ENCODE measurements around the gene UBR4. TPM values are rescaled to one million over a fixed set of nuclear protein-coding genes. Genes with fewer than 3 reads are reported as not detected.

UBR4 gene
- total RNA-seq, 2 experiments from 2014 or later: 117 to 147 TPM

DNA sequence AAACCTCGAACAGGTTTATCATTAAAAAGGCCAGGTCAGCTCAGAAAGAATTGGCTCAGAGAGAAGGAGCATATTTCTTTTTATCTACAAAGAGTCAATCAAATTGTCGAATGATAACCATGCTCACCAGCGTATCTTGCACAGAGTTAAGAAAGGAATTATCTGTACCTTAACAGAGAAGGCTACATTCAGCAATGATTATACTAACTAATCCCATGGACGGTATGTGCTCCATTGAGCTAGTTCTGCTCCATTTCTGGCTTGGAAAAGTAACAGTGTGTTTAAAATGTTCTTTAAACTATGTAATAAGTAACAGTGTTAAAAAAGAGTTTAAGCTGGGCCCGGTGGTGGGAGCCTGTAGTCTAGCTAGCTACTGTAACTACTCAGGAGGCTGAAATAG, 4.2 kb downstream of the UBR4 start:
- H3K4me1 Mint-ChIP-seq: peaks cover 66% of the 10 kb centered on the region
- H3K27ac Mint-ChIP-seq: peak overlapping the region; percentile 27
- peaks cover 33% of the 10 kb centered on the region for H3K36me3 Mint-ChIP-seq (ENCODE audit: low read depth)
- H3K9me3 Mint-ChIP-seq (ENCODE audit: low read depth): no peaks in the 10 kb centered on the region
- no peak overlapping the region for H3K4me3 Mint-ChIP-seq
- no peaks in the 10 kb centered on the region for H3K27me3 Mint-ChIP-seq
- intact Hi-C loops (cut with DNase I, micrococcal nuclease): loop anchor here (1.0 to 5.0 kb wide), 3 partner anchors 9 to 1769 kb away; partner anchors contain the start of gene RCC2 (in 1 of the 2)
- ATAC-seq (no peak), DNase-seq (no peak)
- ChIA-PET CTCF (interaction anchor here (0.9 to 3.4 kb wide), 5 partner anchors 10 to 36 kb away, joined by 3 to 8 read pairs (median 3); no protein-coding TSS in a partner anchor), POLR2A (interaction anchor here (1.1 kb wide), 1 partner anchor 14 kb away, joined by 6 read pairs; no protein-coding TSS in a partner anchor)

DNA sequence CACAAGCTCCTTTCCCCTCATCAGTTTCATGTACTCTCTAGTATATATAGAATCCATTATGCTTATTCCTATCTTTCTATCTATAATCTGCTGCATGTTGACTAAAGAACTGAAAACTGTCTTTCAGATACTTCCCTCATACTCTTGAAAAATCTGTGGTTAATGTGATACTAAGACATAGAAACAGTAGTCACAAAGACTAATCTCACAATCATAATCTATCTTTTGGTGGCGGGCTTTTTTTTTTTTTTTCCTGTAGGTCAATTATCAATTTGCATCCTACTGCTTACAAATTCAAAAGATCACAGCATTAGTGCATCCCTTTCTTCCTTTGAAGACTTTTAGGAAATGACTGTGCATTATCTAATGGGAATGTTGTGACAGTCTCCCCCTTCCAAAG, 4.7 kb downstream of the UBR4 start:
- no peak overlapping the region for H3K4me3 Mint-ChIP-seq
- peaks cover 31% of the 10 kb centered on the region for H3K36me3 Mint-ChIP-seq (ENCODE audit: low read depth)
- DNase-seq: no peak
- ChIA-PET POLR2A (interaction anchor here (0.6 to 1.1 kb wide), 2 partner anchors 15 to 505 kb away, joined by 3 to 6 read pairs; no protein-coding TSS in a partner anchor), CTCF (interaction anchor here (0.8 to 3.4 kb wide), 5 partner anchors 10 to 36 kb away, joined by 3 to 8 read pairs (median 3); no protein-coding TSS in a partner anchor)
- ATAC-seq: no peak
- H3K4me1 Mint-ChIP-seq: peaks cover 66% of the 10 kb centered on the region
- H3K27ac Mint-ChIP-seq: peak overlapping the region; percentile 27
- intact Hi-C loops (cut with DNase I, micrococcal nuclease): loop anchor here (1.0 to 5.0 kb wide), 3 partner anchors 8 to 1768 kb away; partner anchors contain the start of gene RCC2 (in 1 of the 2)
- no peaks in the 10 kb centered on the region for H3K27me3 Mint-ChIP-seq
- H3K9me3 Mint-ChIP-seq (ENCODE audit: low read depth): no peaks in the 10 kb centered on the region

DNA sequence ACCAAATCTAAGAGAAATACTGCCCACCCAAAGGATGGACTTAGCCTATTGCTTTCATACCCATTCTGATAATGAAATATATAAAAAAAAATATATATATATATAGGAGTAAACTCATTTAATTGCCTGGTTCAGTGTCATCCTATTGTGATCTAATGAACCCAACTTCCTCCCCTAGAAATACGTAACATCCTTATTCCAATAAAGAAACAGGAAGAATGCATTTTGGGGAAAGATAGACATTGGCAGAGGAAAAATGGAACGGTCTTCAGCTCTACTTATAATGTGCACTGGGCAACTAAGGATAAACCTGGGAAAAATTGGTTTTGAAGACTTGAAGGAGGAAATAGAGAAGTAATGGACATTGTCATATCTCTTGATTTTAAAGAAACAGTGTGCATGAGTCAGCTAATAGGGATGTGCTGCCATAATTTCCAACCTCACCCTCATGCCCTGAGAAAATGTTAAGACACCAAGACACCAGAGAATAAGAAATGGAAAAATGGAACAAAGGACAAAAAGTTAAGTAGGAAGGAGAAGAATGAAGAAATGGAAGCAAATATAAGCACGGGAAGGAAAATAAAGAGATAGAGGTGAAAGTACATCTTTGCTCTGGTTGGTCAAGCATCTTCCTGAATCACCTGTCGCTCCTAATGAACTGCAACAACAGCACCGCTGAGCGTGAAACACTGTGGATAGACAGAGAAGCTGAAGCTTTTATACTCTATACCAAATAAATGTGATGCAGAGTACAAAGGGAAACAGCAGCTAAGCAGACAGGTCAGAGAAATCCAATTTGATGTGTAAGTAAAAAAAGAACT, 5.4 kb downstream of the UBR4 start:
- Mint-ChIP-seq H3K36me3 (ENCODE audit: low read depth) (peaks cover 32% of the 10 kb centered on the region), H3K9me3 (ENCODE audit: low read depth) (no peaks in the 10 kb centered on the region), H3K4me3 (no peak overlapping the region), H3K27me3 (no peaks in the 10 kb centered on the region), H3K27ac (peak overlapping the region; percentile 19), H3K4me1 (peaks cover 66% of the 10 kb centered on the region)
- intact Hi-C loops (cut with DNase I, micrococcal nuclease): loop anchor here (1.0 to 5.0 kb wide), 3 partner anchors 7 to 1767 kb away; partner anchors contain the start of gene RCC2 (in 1 of the 2)
- no peak for ATAC-seq
- CTCF ChIA-PET: interaction anchor here (0.8 to 3.4 kb wide), 6 partner anchors 9 to 37 kb away, joined by 3 to 8 read pairs (median 4); no protein-coding TSS in a partner anchor
- DNase-seq: no peak
- POLR2A ChIA-PET: interaction anchor here (0.6 to 1.1 kb wide), 2 partner anchors 15 to 506 kb away, joined by 3 to 6 read pairs; no protein-coding TSS in a partner anchor

DNA sequence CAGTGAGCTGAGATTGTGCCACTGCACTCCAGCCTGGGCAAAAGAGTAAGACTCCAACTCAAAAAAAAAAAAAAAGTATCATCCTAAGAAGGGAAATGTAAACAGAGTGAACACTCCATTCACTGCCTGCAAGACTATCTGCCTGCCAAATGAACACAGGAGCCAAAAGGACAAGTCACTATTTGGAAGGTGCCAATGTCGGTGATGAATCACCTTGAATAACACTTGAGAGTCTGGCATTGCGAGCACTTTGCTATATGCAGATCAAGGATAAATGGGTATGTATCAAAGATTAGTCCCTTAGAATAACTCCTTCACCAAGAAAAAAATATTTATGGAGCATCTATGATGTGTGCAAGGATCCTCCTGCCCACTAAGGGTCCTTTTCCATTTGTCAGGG, 6.6 kb downstream of the UBR4 start:
- H3K27ac Mint-ChIP-seq: no peak overlapping the region
- ATAC-seq (peak; percentile 47), DNase-seq (no peak)
- peaks cover 62% of the 10 kb centered on the region for H3K4me1 Mint-ChIP-seq
- H3K4me3 Mint-ChIP-seq: no peak overlapping the region
- ChIA-PET CTCF (interaction anchor here (0.7 to 1.3 kb wide), 3 partner anchors 25 to 765 kb away, joined by 3 to 4 read pairs (median 4); no protein-coding TSS in a partner anchor), POLR2A (interaction anchor here (0.7 kb wide), 1 partner anchor 406 kb away, joined by 10 read pairs; no protein-coding TSS in a partner anchor)
- no peaks in the 10 kb centered on the region for H3K9me3 Mint-ChIP-seq (ENCODE audit: low read depth)
- H3K36me3 Mint-ChIP-seq (ENCODE audit: low read depth): peaks cover 32% of the 10 kb centered on the region
- intact Hi-C loops (cut with DNase I, micrococcal nuclease): loop anchor here in 1 of 2 experiments (2.0 kb wide), 1 partner anchor 17 kb away; no protein-coding TSS in a partner anchor
- no peaks in the 10 kb centered on the region for H3K27me3 Mint-ChIP-seq

DNA sequence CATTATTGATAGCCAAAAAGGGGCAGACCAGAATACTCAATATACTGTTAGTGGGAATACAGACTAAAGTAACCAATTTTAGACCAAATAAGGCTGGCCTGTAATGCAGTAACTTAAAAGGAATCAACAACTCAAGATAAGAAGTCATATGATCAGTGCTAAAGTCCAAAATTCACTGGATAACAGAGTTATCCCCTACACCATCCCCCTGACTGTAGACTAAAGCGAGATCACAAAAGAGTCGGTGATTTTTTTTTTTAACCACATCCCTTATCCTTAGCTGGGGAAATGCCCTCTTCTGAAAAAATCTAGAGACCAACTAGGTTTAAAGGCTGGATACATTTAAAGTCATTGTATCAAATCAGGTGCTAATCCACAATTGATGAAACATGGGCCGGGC, 7.7 kb downstream of the UBR4 start:
- Mint-ChIP-seq H3K27me3 (no peaks in the 10 kb centered on the region), H3K4me1 (peaks cover 53% of the 10 kb centered on the region), H3K36me3 (ENCODE audit: low read depth) (peaks cover 36% of the 10 kb centered on the region), H3K9me3 (ENCODE audit: low read depth) (no peaks in the 10 kb centered on the region), H3K4me3 (no peak overlapping the region), H3K27ac (no peak overlapping the region)
- ATAC-seq: peak; percentile 27
- CTCF ChIA-PET: interaction anchor here (1.0 kb wide), 1 partner anchor 16 kb away, joined by 3 read pairs; no protein-coding TSS in a partner anchor
- POLR2A ChIA-PET: no interaction called here
- DNase-seq: no peak
- intact Hi-C loops (cut with DNase I, micrococcal nuclease): loop anchor here in 1 of 2 experiments (2.0 kb wide), 1 partner anchor 16 kb away; no protein-coding TSS in a partner anchor

DNA sequence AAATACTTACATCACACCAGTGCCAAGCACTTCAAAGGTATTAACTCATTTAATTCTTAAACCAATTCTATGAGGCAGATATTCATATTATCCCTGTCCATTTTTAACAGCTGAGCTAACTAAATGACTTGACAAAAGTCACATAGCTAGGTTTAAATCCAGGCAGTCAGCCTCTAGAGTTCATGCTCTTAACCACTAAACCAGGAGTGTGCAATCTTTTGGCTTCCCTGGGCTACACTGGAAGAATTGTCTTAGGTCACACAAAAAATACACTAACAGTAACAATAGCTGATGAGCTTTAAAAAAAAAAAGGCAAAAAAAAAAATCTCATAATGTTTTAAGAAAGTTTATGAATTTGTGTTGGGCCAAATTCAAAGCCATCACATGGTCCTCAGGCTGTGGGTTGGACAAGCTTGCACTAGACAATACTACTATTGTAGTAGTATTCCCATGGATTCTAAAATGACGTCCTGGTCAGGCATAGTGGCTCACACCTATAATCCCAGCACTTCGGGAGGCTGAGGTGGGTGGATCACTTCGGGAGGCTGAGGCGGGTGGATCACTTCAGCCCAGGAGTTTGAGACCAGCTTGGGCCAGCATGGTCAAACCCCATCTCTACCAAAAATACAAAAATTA, 10.0 kb downstream of the UBR4 start:
- ATAC-seq: no peak

DNA sequence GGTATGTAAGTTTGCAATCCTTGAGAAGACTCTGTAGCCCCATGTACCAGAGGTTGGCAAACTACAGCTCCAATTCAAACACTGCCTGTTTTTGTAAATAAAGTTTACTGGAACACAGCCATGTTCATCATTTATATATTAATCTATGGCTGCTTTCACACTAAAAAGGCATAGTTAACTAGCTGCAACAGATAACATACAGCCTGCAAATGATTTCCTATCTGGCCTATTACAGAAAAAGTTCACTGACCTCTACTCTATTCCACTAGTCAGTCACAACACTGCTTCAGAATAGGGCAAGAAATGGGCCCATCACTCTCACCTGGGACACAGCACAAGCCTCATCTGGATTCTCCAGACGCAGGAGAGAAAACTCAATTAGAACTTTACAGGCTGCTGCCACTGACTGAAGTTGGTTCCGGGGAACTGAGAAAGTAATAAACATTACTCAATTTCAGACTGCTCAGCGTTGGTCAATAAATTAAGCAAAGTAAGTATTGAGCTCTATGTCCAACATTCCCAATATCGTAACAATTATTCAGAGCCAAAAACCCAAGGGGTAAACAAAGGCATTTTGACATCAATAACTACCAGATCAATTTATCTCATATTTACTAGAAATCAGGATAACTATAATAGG, 10.6 kb downstream of the UBR4 start:
- POLR2A ChIA-PET: interaction anchor here (0.8 to 1.2 kb wide), 2 partner anchors 10 to 13 kb away, joined by 3 read pairs; no protein-coding TSS in a partner anchor
- ATAC-seq (no peak), DNase-seq (no peak)
- H3K9me3 Mint-ChIP-seq (ENCODE audit: low read depth): no peaks in the 10 kb centered on the region
- H3K27me3 Mint-ChIP-seq: no peaks in the 10 kb centered on the region
- CTCF ChIA-PET: interaction anchor here (0.6 to 2.0 kb wide), 8 partner anchors 9 to 286 kb away, joined by 3 to 8 read pairs (median 3); no protein-coding TSS in a partner anchor
- H3K4me3 Mint-ChIP-seq: no peak overlapping the region
- peaks cover 44% of the 10 kb centered on the region for H3K36me3 Mint-ChIP-seq (ENCODE audit: low read depth)
- intact Hi-C loops (cut with DNase I, micrococcal nuclease): no loop called here
- H3K27ac Mint-ChIP-seq: no peak overlapping the region
- H3K4me1 Mint-ChIP-seq: peaks cover 24% of the 10 kb centered on the region

More for the DNA sequence above, 10.0 kb downstream of the UBR4 start:
- DNase-seq: no peak
- Mint-ChIP-seq H3K4me3 (no peak overlapping the region), H3K9me3 (ENCODE audit: low read depth) (no peaks in the 10 kb centered on the region), H3K4me1 (peaks cover 31% of the 10 kb centered on the region), H3K27me3 (no peaks in the 10 kb centered on the region), H3K27ac (no peak overlapping the region), H3K36me3 (ENCODE audit: low read depth) (peaks cover 48% of the 10 kb centered on the region)
- intact Hi-C loops (cut with DNase I, micrococcal nuclease): no loop called here
- POLR2A ChIA-PET: interaction anchor here (1.0 to 1.2 kb wide), 2 partner anchors 9 to 11 kb away, joined by 3 to 4 read pairs; no protein-coding TSS in a partner anchor
- CTCF ChIA-PET: interaction anchor here (0.6 to 2.0 kb wide), 6 partner anchors 8 to 287 kb away, joined by 3 to 8 read pairs (median 3); no protein-coding TSS in a partner anchor

DNA sequence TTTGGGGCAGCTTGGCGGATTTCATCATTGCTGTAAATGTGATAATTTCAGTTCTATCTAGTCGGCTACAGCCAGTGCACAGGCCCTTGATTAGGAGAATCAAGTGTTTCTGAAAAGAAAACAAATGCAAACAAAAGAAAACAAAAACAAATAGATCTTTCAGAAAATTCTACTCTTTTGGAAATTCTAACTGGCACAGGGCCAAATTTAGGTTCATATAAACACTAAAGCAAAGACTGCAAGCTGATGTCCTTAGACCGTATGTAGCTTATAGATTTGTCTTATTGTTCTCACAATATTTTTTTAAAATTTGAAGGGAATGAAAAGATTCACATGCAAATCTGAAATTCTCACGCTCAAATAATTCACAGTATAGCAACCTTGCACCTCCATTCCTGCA, 11.2 kb downstream of the UBR4 start:
- DNase-seq (no peak), ATAC-seq (no peak)
- H3K27me3 Mint-ChIP-seq: no peaks in the 10 kb centered on the region
- H3K36me3 Mint-ChIP-seq (ENCODE audit: low read depth): peaks cover 46% of the 10 kb centered on the region
- no peaks in the 10 kb centered on the region for H3K9me3 Mint-ChIP-seq (ENCODE audit: low read depth)
- H3K4me1 Mint-ChIP-seq: peaks cover 18% of the 10 kb centered on the region
- no peak overlapping the region for H3K27ac Mint-ChIP-seq
- no peak overlapping the region for H3K4me3 Mint-ChIP-seq
- ChIA-PET CTCF (interaction anchor here (0.9 to 1.2 kb wide), 2 partner anchors 10 to 42 kb away, joined by 3 read pairs; no protein-coding TSS in a partner anchor), POLR2A (interaction anchor here (0.8 kb wide), 1 partner anchor 13 kb away, joined by 3 read pairs; no protein-coding TSS in a partner anchor)
- intact Hi-C loops (cut with DNase I, micrococcal nuclease): no loop called here

DNA sequence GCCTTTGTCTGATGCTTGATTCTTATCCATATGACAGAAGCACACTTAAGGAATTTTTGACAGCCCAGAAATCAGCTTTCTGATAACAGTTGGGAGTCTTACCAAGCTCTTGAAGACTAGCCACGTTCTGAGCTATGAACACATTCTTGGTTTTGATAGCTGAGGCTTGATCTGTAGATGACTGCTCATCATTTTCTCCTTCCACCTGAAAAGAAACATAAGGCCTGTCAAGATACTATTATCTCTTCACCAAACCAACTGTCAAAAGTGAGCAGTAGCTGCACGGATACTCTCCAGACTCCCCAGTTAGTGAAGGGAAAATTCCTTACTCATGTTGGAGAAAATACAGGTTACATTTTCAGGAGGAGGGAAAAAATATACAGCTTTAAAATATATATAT, 12.2 kb downstream of the UBR4 start:
- ChIA-PET CTCF (interaction anchor here (0.5 to 1.4 kb wide), 5 partner anchors 19 to 71 kb away, joined by 3 to 5 read pairs (median 3); no protein-coding TSS in a partner anchor), POLR2A (no interaction called here)
- intact Hi-C loops (cut with DNase I, micrococcal nuclease): loop anchor here in 1 of 2 experiments (1.0 kb wide), 1 partner anchor 7 kb away; no protein-coding TSS in a partner anchor
- H3K27ac Mint-ChIP-seq: no peak overlapping the region
- no peak for DNase-seq
- ATAC-seq: no peak
- no peaks in the 10 kb centered on the region for H3K9me3 Mint-ChIP-seq (ENCODE audit: low read depth)
- H3K36me3 Mint-ChIP-seq (ENCODE audit: low read depth): peaks cover 56% of the 10 kb centered on the region
- no peak overlapping the region for H3K4me3 Mint-ChIP-seq
- peaks cover 10% of the 10 kb centered on the region for H3K4me1 Mint-ChIP-seq
- no peaks in the 10 kb centered on the region for H3K27me3 Mint-ChIP-seq

DNA sequence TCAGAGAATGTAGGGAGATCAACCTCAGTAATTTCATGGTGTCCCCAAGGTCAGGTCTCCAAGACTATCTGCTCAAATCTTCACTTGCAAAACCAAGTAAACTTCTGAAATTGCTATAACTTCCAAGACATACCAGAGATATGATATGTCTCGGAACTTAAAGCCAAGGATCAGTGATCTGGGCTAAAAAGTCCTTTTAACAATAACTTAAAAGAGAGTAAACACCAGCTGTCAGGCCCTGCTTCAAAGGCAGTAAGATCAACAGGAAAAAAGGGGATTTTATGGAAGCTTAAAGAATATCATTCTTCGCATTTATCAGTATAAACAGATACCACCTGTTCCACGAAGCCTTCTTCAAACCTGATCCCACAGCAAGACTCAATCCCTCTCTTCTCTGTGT, 13.7 kb downstream of the UBR4 start:
- ATAC-seq (no peak), DNase-seq (no peak)
- Mint-ChIP-seq H3K36me3 (ENCODE audit: low read depth) (peaks cover 65% of the 10 kb centered on the region), H3K9me3 (ENCODE audit: low read depth) (no peaks in the 10 kb centered on the region), H3K4me3 (no peak overlapping the region), H3K4me1 (peaks cover 3% of the 10 kb centered on the region), H3K27me3 (no peaks in the 10 kb centered on the region), H3K27ac (peak overlapping the region; percentile 3)
- ChIA-PET CTCF (interaction anchor here (0.6 to 2.9 kb wide), 6 partner anchors 10 to 862 kb away, joined by 3 to 8 read pairs (median 4); no protein-coding TSS in a partner anchor), POLR2A (interaction anchor here (1.2 kb wide), 1 partner anchor 11 kb away, joined by 3 read pairs; no protein-coding TSS in a partner anchor)
- intact Hi-C loops (cut with DNase I, micrococcal nuclease): no loop called here
